Measurements from ENCODE around the gene DARS1.

The DARS1 gene

DNA sequence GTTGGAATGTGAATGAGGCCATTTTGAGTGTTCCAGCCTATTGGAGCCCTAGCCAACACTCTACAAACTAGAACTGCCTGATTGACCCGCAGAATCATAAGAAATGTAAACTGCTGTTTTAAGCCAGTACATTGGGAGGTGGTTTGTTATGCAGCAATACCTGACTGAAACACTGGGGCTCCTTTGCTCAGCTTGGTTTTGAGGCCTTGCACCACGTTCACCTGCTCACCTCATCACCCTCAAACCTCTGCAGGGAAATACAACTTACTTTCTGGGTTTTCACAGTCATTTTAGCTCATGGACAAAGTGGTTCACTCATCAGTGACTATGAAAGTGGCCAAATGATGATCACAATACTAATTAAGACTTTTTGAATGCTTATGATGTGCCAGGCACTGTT is 10.9 kb upstream of the DARS1 start:
- Histone ChIP-seq H2AFZ (ENCODE audit: low read length) (no peak overlapping the region), H3K9ac (ENCODE audit: low read depth, low read length, poor library complexity, severe bottlenecking) (no peak overlapping the region), H3K4me1 (ENCODE audit: insufficient read depth, low read length, poor library complexity, severe bottlenecking) (peaks cover 43% of the 10 kb centered on the region)

DNA sequence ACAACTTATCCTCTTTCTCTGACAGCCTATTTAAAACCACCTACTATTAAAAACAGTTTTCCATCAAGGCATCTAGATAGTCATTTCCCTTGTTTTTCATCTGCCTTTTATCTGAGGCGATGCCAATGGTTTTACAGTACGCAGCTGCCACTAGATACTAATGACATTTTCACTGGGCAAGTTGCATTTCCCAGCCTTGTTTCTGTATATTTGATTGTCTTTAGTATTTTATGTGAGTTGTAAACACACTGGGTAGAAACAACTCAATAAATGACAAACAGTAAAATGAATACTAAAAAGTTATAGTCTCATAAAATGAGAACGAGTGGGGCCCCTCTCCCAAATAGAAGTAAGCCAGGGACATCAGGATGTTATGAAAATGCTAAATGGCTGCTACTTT is 8.9 kb upstream of the DARS1 start:
- H3K36me3 ChIP-seq (ENCODE audit: insufficient read depth, low read length), result no peaks in the 10 kb centered on the region
- TF ChIP-seq, protein P1, sequence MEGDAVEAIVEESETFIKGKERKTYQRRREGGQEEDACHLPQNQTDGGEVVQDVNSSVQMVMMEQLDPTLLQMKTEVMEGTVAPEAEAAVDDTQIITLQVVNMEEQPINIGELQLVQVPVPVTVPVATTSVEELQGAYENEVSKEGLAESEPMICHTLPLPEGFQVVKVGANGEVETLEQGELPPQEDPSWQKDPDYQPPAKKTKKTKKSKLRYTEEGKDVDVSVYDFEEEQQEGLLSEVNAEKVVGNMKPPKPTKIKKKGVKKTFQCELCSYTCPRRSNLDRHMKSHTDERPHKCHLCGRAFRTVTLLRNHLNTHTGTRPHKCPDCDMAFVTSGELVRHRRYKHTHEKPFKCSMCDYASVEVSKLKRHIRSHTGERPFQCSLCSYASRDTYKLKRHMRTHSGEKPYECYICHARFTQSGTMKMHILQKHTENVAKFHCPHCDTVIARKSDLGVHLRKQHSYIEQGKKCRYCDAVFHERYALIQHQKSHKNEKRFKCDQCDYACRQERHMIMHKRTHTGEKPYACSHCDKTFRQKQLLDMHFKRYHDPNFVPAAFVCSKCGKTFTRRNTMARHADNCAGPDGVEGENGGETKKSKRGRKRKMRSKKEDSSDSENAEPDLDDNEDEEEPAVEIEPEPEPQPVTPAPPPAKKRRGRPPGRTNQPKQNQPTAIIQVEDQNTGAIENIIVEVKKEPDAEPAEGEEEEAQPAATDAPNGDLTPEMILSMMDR (conservative IDR thresholded peaks at IDR 0.05; ENCODE audit: low read length), result no peak
- TF ChIP-seq EZH2phosphoT487 (IDR thresholded peaks at IDR 0.05; ENCODE audit: borderline replicate concordance), result no peak
- no peaks in the 10 kb centered on the region for H4K20me1 ChIP-seq (ENCODE audit: insufficient read depth, low read length, poor library complexity, severe bottlenecking)
- no peak overlapping the region for H3K4me3 ChIP-seq (ENCODE audit: low read length, poor library complexity, severe bottlenecking)
- no peaks in the 10 kb centered on the region for H3K9me3 ChIP-seq (ENCODE audit: insufficient read depth, low read depth, low read length)
- H3K4me1 ChIP-seq (ENCODE audit: insufficient read depth, low read length, poor library complexity, severe bottlenecking), result peaks cover 27% of the 10 kb centered on the region
- H3F3A ChIP-seq (ENCODE audit: low read depth), result no peaks in the 10 kb centered on the region
- no peak overlapping the region for H3K9ac ChIP-seq (ENCODE audit: low read depth, low read length, poor library complexity, severe bottlenecking)
- no peaks in the 10 kb centered on the region for H3K79me2 ChIP-seq (ENCODE audit: insufficient read depth, low read length)
- no peak overlapping the region for H3K4me2 ChIP-seq (ENCODE audit: low read depth, low read length, poor library complexity, severe bottlenecking)
- no peaks in the 10 kb centered on the region for H3K27me3 ChIP-seq (ENCODE audit: insufficient read depth, low read length, poor library complexity, severe bottlenecking)
- no peak overlapping the region for H2AFZ ChIP-seq (ENCODE audit: low read length)
- H3K9me2 ChIP-seq (replicated peaks; ENCODE audit: low read depth, low read length), result no peaks in the 10 kb centered on the region

More for the DNA sequence above, 10.9 kb upstream of the DARS1 start:
- Histone ChIP-seq H3K4me2 (ENCODE audit: low read depth, low read length, poor library complexity, severe bottlenecking) (no peak overlapping the region), H4K20me1 (ENCODE audit: insufficient read depth, low read length, poor library complexity, severe bottlenecking) (no peaks in the 10 kb centered on the region), H3K4me3 (ENCODE audit: low read length, poor library complexity, severe bottlenecking) (no peak overlapping the region), H3K9me3 (ENCODE audit: insufficient read depth, low read depth, low read length) (no peaks in the 10 kb centered on the region), H3K36me3 (ENCODE audit: insufficient read depth, low read length) (no peaks in the 10 kb centered on the region), H3K9me2 (replicated peaks; ENCODE audit: low read depth, low read length) (no peaks in the 10 kb centered on the region), H3K79me2 (ENCODE audit: insufficient read depth, low read length) (no peaks in the 10 kb centered on the region), H3K27me3 (ENCODE audit: insufficient read depth, low read length, poor library complexity, severe bottlenecking) (no peaks in the 10 kb centered on the region), H3F3A (ENCODE audit: low read depth) (no peaks in the 10 kb centered on the region)
- TF ChIP-seq, protein P1 (conservative IDR thresholded peaks at IDR 0.05; ENCODE audit: low read length), result 0 out of 2 replicates have a peak, but pooled peaks have one; percentile 21
- no peak for TF ChIP-seq EZH2phosphoT487 (IDR thresholded peaks at IDR 0.05; ENCODE audit: borderline replicate concordance)

DNA sequence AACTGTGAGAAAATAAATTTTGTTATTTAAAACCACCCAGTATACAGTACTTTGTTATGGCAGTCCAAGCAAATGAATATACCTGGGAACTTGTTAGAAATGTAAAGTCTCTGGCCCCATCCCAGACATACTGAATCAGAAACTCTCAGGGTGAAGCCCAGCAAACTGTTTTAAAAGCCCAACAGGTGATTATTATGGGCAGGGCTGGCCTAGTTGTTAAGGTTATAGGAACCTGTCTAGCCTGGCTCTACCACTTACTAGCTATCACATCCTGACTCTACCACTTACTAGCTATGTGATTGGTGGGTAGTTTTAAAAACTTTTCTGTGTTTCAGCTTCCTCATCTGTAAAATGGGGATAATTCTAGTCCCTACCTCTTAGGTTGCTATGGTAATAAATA is 8.0 kb upstream of the DARS1 start:
- Histone ChIP-seq H3K36me3 (ENCODE audit: insufficient read depth, low read length) (no peaks in the 10 kb centered on the region), H3K9me2 (replicated peaks; ENCODE audit: low read depth, low read length) (no peaks in the 10 kb centered on the region), H3F3A (ENCODE audit: low read depth) (no peaks in the 10 kb centered on the region), H4K20me1 (ENCODE audit: insufficient read depth, low read length, poor library complexity, severe bottlenecking) (no peaks in the 10 kb centered on the region), H3K4me2 (ENCODE audit: low read depth, low read length, poor library complexity, severe bottlenecking) (no peak overlapping the region), H2AFZ (ENCODE audit: low read length) (no peak overlapping the region), H3K9me3 (ENCODE audit: insufficient read depth, low read depth, low read length) (no peaks in the 10 kb centered on the region), H3K79me2 (ENCODE audit: insufficient read depth, low read length) (no peaks in the 10 kb centered on the region), H3K9ac (ENCODE audit: low read depth, low read length, poor library complexity, severe bottlenecking) (no peak overlapping the region), H3K4me3 (ENCODE audit: low read length, poor library complexity, severe bottlenecking) (no peak overlapping the region), H3K4me1 (ENCODE audit: insufficient read depth, low read length, poor library complexity, severe bottlenecking) (peaks cover 21% of the 10 kb centered on the region), H3K27me3 (ENCODE audit: insufficient read depth, low read length, poor library complexity, severe bottlenecking) (no peaks in the 10 kb centered on the region)
- TF ChIP-seq, protein P1 (conservative IDR thresholded peaks at IDR 0.05; ENCODE audit: low read length), result no peak
- no peak for TF ChIP-seq EZH2phosphoT487 (IDR thresholded peaks at IDR 0.05; ENCODE audit: borderline replicate concordance)
